ENCODE data around the gene RNF113B.

Gene RNF113B

DNA sequence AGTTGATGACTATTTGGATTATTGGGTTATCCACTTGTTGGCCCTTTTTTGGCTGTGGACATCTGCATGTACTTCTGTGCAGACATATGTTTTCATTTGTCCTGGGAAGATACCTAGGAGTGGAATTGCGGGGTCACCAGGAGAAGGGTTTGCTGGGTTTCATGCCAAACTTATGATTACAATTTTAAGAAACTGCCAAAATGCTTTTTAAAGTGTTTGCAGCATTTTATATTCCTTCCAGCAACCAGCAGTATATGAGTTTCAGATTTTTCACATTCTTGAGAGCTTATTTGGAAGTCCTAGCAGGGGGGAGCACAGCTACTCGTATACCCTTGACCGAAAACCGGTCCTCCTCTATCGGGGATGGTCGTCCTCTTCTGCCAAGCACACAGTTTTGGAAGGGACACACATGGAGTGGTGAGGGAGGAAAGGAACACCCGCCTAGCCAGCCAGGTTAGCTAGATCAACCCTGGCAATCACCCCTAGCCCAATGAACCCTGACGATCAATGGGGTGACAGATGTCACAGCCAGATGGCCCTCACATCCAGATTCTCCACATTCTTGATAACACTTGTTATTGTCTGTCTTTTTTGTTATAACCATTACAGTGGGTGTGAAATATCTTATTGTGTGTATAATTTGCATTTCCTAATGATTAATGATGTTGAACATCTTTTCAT is 26.7 kb upstream of the RNF113B start:
- DNase-seq, result no peak

- no peak for DNase-seq
Measured at GRCh38 chr13:98201984-98202383, 24.9 kb upstream of the RNF113B start.

GRCh38 chr13:98201189-98201588 is 24.1 kb upstream of the RNF113B start:
- DNase-seq, result no peak

DNA sequence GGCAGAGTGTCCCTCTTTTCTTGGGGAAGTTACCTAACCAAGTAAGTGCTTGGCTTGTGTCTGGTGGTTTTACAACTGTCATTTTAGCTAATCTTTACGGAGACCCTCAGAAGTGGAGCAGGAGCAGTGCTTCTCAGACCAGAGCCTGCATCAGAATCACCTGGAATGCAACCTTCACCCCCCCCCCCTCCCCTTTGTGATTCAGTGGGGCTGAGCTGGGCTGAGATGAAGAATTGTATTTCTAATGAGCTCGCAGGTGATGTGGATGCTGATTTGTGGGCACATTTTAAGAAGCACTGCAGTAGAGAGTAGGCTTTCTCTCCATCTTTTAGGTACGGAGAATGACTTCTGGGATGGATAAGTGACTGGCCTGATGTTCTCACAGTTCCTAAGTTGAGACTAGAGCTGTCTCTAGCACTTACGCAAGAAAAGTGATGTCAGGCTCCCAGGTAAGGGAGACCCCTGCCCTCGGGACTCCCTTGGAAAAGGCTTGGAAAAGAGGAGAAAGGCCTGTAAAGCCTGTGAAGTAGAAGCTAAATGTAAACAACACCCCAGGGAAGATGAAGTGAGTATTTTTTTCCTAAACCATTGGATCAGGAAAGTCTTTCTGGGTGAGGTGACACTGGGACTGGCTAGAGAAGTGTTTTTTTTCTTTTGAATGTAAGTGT is 23.3 kb upstream of the RNF113B start:
- DNase-seq, result no peak

DNA sequence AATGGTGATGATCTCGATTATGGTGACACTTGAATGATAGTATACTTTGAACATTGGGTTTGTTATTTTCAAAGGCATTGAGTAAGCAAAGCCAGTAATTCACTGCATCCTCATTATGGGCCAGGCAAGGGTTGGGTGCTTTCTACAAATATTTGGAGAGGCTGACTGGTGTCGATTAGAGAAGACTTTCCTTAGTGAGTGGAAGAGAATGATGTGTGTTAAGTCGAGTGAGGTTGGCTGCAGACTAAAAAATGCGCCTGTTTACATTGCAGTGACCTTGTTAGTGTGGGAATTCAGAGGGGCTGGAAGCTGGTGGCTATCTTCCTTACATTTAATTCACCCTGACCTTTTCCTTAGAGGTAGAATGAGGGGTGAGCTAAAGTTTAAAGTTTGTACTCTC is 22.4 kb upstream of the RNF113B start:
- DNase-seq, result no peak

DNA sequence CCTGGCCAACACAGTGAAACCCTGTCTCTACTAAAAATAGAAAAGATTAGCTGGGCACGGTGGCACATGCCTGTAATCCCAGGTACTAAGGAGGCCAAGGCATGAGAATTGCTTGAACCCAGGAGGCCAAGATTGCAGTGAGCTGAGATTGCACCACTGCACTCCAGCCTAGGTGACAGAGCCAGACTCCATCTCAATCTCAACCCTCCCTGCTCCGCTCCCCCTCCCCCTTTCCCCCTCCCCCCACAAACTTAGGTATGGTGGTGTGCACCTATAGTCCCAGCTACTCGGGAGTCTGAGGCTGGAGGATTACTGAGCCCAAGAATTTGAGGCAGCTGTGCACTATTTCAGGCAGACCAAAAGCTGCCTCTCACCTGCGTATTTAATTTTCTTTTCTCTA is 21.6 kb upstream of the RNF113B start:
- DNase-seq, result no peak

GRCh38 chr13:98195054-98195791 is 18.2 kb upstream of the RNF113B start:
- DNase-seq, result no peak

DNA sequence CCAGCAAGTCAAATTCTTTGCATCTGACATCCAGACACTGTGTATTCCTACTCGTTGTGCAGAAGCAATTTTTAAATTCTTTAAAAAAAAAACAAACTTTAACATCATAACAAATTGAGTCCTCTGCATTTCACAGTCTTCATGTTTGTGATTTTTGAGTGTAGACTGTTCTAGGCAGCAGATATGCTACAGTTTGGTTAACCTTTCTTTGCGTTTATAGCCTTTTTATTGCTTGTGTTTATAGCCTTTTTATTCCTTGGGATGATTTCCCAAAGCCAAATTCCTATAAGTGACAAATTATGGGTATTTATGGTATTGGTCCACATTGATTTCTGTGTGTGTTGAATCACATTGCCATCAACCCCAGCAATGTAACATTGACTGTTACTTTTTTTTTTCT is 14.9 kb upstream of the RNF113B start:
- DNase-seq, result no peak

DNA sequence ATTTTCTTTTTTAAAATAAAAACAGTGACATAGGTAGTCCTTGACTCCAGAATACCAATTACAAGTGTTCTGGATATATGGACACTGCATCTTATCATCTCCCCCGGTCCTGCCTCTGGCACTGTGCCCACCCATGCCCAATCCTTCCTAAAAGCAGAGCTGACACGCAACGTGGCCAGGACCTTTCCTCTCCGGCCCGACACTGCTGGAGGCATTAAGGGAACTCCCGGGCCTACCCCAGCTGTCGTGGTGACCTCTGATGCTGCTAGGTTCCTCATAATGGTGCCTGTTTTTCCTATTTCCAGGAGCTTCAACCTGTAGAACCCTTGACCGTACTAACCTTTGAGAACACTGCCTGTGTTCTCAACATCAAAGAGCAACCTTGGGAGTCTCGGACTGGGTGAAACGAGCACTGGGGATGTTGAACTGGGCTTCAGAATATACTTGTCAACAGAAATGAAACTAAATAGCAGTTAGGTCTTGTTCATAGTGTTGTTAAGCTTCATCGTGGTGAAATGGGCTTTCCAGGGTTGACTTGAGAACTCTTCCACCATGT is 13.9 kb upstream of the RNF113B start:
- DNase-seq, result no peak

DNA sequence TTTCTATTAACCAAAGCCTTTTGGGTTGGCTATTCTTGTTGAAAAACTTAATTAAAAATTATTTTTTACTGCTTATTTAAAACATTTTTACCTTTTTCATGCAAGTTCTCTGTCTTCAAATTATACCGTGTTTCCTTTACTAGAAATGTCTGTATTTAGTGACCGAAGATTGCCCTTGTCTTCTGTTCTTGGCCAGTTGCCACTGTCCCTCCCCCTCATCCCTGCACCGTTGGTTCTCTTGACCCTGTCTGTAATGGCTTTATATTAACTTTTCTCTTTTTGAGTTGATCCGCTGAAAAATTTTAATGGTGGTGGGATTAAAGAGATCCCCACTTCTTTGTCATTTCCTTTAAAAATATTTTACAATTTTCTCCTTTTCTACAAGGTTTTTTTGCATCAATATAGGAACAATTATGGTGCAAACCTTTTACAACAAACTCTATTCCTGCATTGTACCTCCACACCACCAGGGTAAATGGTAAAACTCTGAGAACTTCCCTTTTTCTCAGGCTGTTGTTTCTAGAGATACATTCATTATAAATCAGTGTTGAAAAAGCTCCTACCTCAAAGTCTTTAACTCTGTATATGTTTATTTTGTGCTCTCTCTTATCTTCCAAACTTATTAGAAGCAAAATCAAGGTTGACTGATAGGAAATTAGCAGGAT is 12.9 kb upstream of the RNF113B start:
- no peak for DNase-seq

DNA sequence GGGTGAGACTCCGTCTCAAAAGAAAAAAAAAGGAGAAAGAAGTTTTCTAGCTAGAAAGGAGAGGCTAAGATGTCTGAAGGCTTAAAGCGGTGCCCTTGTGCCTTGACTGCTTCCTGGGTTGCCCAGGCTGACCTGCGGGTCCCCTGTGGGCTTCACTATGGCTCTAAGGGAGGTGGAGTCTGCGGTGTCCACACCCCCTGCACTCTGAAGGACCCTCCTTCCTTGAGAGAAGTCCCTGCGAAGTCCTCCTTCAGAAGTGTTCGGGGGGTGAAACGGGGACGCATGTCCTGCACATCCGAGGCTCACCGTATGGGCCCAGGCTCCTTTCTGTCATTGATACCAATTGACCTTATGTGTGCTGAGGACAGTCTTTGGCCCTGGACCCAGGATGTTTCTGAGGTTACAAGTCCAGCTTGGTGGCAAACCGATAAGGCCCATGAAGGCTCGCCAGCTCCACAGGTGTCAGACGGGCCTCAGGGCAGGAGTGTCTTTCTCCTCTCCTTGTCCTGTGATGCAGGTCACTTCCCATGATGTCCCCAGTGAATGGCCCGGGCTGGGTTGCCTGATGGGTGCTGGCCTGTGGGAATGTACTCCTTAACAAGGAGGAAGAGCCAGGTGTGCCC is 11.6 kb upstream of the RNF113B start:
- DNase-seq, result no peak

- DNase-seq, result no peak
Measured at GRCh38 chr13:98187965-98188261, 10.8 kb upstream of the RNF113B start.

GRCh38 chr13:98187155-98187964 is 10.3 kb upstream of the RNF113B start:
- DNase-seq, result no peak

- DNase-seq, result no peak
Measured at GRCh38 chr13:98184792-98185191, 7.7 kb upstream of the RNF113B start.

- DNase-seq, result no peak
Measured at GRCh38 chr13:98182589-98182988, 5.5 kb upstream of the RNF113B start.

GRCh38 chr13:98182153-98182552 is 5.1 kb upstream of the RNF113B start:
- no peak for DNase-seq

- DNase-seq, result no peak
Measured at GRCh38 chr13:98181111-98181815, 4.2 kb upstream of the RNF113B start.

DNA sequence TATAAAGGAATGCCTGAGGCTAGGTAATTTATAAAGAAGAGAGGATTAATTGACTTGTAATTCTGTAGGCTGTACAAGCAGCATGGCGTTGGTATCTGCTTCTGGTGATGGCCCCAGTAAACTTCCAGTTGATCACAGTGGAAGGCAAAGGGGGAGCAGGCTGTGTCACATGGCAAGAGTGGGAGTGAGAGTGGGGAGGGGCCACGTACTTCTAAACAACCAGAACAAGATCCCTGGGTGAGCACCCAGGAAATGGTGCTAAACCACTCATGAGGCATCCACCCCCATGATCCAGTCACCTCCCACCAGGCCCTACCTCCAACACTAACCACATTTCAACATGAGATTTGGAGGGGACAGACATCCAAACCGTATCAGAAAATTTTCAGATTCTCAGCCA is 3.0 kb upstream of the RNF113B start:
- DNase-seq, result no peak

DNA sequence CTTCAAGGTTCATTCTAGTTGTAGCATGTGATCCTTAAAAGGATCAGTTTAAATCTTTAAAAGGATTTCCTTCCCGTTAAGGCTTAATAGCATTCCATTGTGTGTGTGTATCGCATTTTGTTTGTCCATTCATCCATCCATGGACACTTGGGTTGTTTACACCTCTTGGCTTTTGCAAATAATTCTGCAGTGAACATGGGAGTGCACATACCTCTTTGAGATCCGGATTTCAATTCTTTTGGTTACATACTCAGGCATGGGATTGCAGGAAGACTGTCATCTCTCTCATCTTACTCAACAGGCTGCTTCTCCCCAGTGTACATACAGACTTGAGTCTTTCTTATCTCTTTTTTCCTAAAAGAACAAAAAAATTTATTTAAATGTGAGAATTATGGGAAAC is 1.2 kb downstream of the RNF113B start:
- no peak for DNase-seq

DNA sequence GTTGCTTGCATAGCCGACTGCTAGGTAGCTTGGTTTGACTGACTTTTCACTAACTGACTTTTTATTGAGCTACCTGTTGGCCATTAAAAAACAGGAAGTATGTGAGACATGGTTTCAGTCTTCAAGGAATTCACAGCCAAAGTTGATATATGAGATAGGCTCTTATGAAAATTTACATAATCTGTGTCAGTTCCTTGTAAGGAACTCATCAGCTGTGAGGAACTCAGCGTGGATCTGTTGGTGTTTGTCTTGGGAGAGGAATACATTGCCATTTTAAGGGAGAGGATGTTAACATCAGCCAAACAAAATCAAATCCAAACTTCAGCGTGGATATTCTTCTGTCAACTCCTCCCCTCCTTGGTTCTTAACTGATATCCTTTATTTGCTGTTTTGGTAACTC is 2.0 kb downstream of the RNF113B start:
- no peak for DNase-seq

- no peak for DNase-seq
Measured at GRCh38 chr13:98174307-98174706, 2.8 kb downstream of the RNF113B start.
